ENCODE measurements around the gene SH2D7.

Gene SH2D7

GRCh38 chr15:78097667-78098066 lies 5.3 kb downstream of the SH2D7 start:
- DNase-seq (ENCODE audit: low read depth) = no peak
- TF ChIP-seq CTCF (conservative IDR thresholded peaks at IDR 0.05; ENCODE audit: low read length) = no peak
- H3K4me3 ChIP-seq (ENCODE audit: low read length) = no peak overlapping the region

DNA sequence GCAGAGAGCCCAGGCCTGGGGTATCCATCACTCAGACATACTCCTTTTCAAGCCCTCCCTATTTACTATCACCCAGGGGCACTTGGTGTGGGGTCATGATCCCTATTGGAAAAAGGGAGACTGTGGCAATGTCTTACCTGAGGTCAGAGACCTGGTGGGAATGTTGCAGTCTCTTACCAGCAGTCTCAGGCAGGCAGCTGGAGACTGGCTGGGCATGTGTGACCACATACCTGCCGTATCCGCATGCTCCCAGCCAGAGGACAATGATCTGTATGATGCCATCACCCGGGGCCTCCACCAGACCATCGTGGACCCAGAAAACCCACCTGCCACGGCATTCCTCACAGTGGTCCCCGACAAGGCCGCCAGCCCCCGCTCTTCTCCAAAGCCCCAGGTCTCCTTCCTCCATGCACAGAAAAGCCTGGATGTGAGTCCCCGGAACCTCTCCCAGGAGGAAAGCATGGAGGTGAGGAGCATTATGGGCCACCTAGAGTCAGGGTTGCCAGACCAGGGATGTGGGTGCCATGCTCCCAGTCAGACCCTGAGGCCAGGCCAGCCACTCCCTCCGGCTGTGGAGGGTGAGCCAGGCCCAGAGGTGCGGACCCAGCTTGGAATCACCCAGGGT lies 5.9 kb downstream of the SH2D7 start:
- no peak for TF ChIP-seq CTCF (conservative IDR thresholded peaks at IDR 0.05; ENCODE audit: low read length)
- H3K4me3 ChIP-seq (ENCODE audit: low read length) = no peak overlapping the region
- DNase-seq (ENCODE audit: low read depth) = no peak

DNA sequence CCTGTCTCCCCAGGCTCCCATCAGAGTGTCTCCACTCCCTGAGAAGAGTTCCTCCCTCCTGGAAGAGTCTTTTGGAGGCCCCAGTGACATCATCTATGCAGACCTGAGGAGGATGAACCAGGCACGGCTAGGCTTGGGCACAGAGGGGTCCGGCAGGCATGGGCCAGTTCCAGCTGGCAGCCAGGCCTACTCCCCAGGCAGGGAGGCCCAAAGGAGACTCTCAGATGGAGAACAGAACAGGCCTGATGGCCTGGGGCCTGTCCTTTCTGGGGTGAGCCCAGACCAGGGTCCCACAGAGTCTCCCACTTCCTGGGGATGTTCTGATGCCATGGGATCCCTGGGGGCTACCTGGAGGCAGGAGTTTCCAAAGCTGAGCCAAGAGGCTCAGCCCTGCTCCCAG lies 8.5 kb downstream of the SH2D7 start:
- TF ChIP-seq CTCF (conservative IDR thresholded peaks at IDR 0.05; ENCODE audit: low read length) = no peak

DNA sequence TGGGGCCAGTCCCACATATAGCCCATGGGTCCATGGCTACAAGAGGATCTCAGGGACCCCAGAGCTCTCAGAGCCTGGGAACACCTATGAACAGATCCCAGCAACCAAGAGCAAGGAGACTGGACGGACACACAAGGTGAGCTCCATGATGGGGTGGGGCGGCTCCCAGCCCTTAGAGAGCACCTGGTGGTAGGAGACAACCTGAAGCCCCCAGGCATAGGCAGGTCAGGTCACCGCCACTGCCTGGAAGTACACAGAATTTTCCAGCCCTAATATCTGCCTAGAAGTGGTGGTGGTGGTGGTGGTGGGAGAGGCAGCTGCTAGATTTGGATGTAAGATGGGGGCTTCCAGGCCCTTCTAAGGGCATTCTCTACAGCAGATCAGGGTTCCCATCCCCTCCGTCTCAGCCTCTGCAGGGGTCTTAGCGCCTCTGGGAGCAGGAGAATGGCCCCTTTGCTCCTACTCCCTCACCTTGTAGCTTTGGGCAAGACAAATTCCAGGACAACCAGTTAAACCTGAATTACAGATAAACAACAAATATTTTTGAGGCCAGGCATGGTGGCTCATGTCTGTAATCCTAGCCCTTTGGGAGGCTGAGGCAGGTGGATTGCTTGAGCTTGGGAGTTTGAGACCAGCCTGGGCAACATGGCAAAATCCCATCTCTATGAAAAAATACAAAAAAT lies 9.2 kb downstream of the SH2D7 start:
- DNase-seq (ENCODE audit: low read depth) = no peak
- H3K4me3 ChIP-seq (ENCODE audit: low read length) = no peak overlapping the region
- TF ChIP-seq CTCF (conservative IDR thresholded peaks at IDR 0.05; ENCODE audit: low read length) = no peak

More for the DNA sequence above, 8.5 kb downstream of the SH2D7 start:
- no peak for DNase-seq (ENCODE audit: low read depth)
- H3K4me3 ChIP-seq (ENCODE audit: low read length) = no peak overlapping the region

DNA sequence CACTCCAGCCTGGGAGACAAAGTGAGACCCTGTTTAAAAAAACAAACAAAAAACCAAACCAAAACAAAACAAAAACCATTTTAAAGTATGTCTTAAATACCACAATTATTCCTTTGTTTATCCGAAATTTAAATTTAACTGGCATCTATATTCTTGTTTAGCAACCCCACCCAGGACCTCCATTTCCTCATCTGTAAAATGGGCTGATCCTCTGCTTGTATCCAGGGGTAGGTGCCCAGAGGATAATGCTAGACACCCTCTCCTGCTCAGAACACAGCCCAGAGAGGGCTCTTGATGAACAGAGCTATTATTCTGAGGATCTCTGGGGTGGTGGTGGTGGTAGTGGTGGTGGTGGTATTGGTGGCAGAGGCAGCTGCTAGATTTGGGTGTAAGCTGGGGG lies 9.8 kb downstream of the SH2D7 start:
- no peak for DNase-seq (ENCODE audit: low read depth)
- no peak overlapping the region for H3K4me3 ChIP-seq (ENCODE audit: low read length)
- no peak for TF ChIP-seq CTCF (conservative IDR thresholded peaks at IDR 0.05; ENCODE audit: low read length)

DNA sequence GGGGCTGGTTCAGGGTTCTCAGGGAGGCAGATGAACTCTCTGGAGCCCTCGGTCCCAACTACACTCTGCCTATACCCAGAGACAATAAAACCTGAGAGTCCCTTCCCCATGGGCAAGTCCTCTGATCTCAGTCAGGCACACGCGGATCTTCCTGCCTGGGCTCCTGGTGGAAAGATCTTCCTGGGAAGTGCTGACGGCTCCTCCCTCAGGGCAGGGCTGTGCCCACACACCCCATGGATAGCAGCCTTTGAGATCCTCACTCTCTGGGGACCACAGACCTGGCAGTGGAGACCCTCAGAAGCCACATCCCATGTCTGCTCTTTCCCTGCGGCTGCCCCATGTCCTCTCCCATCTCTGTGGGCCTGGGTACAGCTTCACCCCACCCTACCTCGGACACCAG lies 10.4 kb downstream of the SH2D7 start:
- no peak for DNase-seq (ENCODE audit: low read depth)
- H3K4me3 ChIP-seq (ENCODE audit: low read length) = no peak overlapping the region
- no peak for TF ChIP-seq CTCF (conservative IDR thresholded peaks at IDR 0.05; ENCODE audit: low read length)

All from AG10803 (cell line).